SK-N-SH treated with all-trans-retinoic acid at 6 μM for 48 hours (cell line): ENCODE measurements around the gene SLC22A3.
"Not testable (repeated sequence)": the region's sequence is repeated elsewhere in the genome, so short reads cannot be mapped to it uniquely, and the experiment has no call there.

Experiments
- ARNTL ChIP-seq: fragments of 450-650 bp; formaldehyde crosslinking; IDR thresholded peaks from 2 replicates; pipeline ENCODE4 v1.5.0; 2020; ENCODE audit warnings: low read depth, mild to moderate bottlenecking, moderate library complexity, borderline replicate concordance
- ISL1 ChIP-seq: fragments of 250-450 bp; sonication (Bioruptor Pico); IDR thresholded peaks from 2 replicates; pipeline ENCODE4 v2.1.2; 2022; ENCODE audit warnings: mild to moderate bottlenecking, moderate library complexity
- OSR1 ChIP-seq: fragments of 250-450 bp; sonication (Bioruptor Pico); IDR thresholded peaks from 2 replicates; pipeline ENCODE4 v1.8.0; 2022; ENCODE audit warnings: moderate library complexity, mild to moderate bottlenecking, inconsistent platforms
- PATZ1 ChIP-seq: fragments of 250-450 bp; sonication (Bioruptor Pico); IDR thresholded peaks from 2 replicates; pipeline ENCODE4 v1.8.0; 2020; ENCODE audit warnings: mild to moderate bottlenecking, moderate library complexity, borderline replicate concordance
- POU6F1 ChIP-seq: fragments of 250-450 bp; sonication (Bioruptor Pico); IDR thresholded peaks from 2 replicates; pipeline ENCODE4 v1.8.0; 2021; ENCODE audit warnings: low read depth, mild to moderate bottlenecking, moderate library complexity, borderline replicate concordance
- PPARA ChIP-seq: fragments of 250-450 bp; sonication (Bioruptor Pico); IDR thresholded peaks from 2 replicates; pipeline ENCODE4 v1.5.0; 2020; ENCODE audit warnings: mild to moderate bottlenecking, borderline replicate concordance
- RARB ChIP-seq: fragments of 250-450 bp; sonication (Bioruptor Pico); IDR thresholded peaks from 2 replicates; pipeline ENCODE4 v1.8.0; 2021; ENCODE audit warnings: mild to moderate bottlenecking, moderate library complexity
- SNAI2 ChIP-seq: fragments of 250-450 bp; sonication (Bioruptor Pico); IDR thresholded peaks from 2 replicates; pipeline ENCODE4 v1.5.0; 2020; ENCODE audit warnings: mild to moderate bottlenecking, moderate library complexity
- ZFP3 ChIP-seq: fragments of 250-450 bp; sonication (Bioruptor Pico); IDR thresholded peaks from 2 replicates; pipeline ENCODE4 v1.5.0; 2020; ENCODE audit warnings: mild to moderate bottlenecking, moderate library complexity
- ZFP30 ChIP-seq: fragments of 450-650 bp; formaldehyde crosslinking; IDR thresholded peaks from 2 replicates; pipeline ENCODE4 v1.5.0; 2022; ENCODE audit warnings: mild to moderate bottlenecking, moderate library complexity
- ZNF8 ChIP-seq: fragments of 450-650 bp; formaldehyde crosslinking; IDR thresholded peaks from 2 replicates; pipeline ENCODE4 v1.5.0; 2020; ENCODE audit warnings: mild to moderate bottlenecking, moderate library complexity

- TF ChIP-seq RARB; PATZ1 (CRISPR knock-in tag); OSR1 (CRISPR knock-in tag); ZFP30 (CRISPR knock-in tag); POU6F1 (CRISPR knock-in tag); ZFP3 (CRISPR knock-in tag); ZNF8 (CRISPR knock-in tag); ISL1 (CRISPR knock-in tag); SNAI2 (CRISPR knock-in tag); ARNTL (CRISPR knock-in tag); PPARA: not testable (repeated sequence)
These were observed 25.4 kb downstream of the SLC22A3 start for GRCh38 chr6:160373601-160374000.
